NK-92 (cell line): ENCODE measurements around the gene FAM120B.

Experiments used
- DNase-seq: peaks from one replicate; lab custom pipeline; 2025; ENCODE audit not compliant: unreplicated experiment; lab: John Stamatoyannopoulos, UW

The FAM120B gene

GRCh38 chr6:170416959-170417606 is 110.5 kb downstream of the FAM120B start:
- DNase-seq: no peak

DNA sequence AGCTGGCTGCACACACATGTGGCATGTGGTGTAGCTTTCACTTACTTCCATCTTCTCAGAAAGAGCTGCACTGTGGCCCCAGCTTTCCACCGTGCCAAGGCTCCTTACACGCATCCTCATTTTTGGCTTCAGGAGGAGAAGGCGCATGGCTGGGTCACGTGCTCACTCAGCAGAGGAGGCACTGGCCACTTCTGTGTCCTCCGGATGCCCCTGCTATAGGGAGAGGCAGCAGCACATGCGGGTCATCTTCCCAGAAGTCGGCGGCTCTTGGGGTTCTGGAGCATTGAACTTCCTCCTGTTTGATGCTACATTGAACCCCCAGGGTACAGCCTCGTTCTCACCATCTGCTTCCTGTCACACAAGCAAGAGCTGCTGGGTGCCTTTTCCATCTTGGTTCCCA is 111.3 kb downstream of the FAM120B start:
- no peak for DNase-seq

DNA sequence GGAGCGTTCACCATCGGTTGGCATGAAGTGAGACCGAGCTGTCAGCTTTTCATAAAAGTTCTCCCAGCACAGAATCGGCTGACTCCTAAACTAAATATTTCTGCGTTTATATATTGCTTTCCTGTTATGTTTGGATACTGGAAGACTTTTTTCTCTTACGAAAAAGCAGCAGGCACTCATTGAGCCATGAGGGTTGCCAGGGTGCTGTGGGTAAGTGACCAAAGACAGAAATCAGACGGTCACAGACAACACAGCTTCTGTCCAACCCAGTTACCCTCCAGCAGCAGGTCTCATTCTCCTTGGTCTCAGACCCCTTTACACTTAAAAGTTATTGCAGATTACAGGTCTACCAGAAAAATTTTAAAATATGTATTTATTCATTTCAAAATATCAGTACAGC is 113.7 kb downstream of the FAM120B start:
- no peak for DNase-seq

GRCh38 chr6:170420791-170421776 is 114.5 kb downstream of the FAM120B start:
- DNase-seq: no peak

GRCh38 chr6:170421921-170422320 is 115.4 kb downstream of the FAM120B start:
- DNase-seq: no peak

DNA sequence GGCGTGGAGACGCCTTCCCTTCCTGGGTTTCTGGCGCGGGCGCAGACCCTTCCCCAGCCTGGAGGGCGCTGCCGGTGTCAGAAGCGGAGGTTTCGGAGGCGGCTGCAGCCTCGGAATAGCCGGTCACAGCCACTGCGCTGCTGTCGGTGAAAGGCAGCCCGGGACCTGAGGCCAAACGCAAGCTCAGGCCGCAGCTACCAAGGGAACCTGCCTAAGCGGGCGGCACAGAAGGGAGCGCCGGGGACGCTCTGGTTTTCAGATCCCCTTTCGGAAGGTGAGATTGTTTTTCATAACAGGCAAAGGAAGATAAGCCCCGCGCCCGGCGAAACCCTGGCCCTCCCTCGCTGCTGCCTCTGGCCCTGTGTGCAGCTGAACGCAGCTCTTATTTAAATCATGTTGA is 116.5 kb downstream of the FAM120B start:
- no peak for DNase-seq

- DNase-seq: no peak
These were observed 117.5 kb downstream of the FAM120B start for GRCh38 chr6:170423814-170424603.

DNA sequence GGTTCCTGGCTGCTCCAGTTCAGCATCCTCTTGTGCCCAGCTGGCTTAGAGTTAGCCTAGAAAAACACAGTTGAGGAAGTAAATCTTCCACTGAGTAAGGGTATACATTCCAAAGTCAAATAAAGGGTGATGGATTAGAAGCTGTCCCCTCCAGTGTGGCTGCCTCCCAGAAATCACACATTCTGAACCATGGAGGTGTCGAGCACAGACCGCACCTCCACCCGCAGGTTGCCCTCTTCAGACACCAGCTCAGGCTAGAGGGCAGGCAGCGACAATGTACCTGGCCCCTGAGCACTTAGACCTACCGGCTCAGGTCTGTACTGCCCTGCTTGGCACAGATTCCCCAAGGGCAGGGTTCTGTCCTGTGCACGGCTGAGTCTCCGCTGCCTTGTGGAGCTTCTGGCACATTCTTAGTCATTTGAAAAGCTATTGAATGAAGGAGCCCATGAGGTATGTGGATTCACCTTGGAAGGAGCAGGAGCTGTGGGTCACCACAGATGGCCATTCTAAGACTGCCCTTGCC is 118.1 kb downstream of the FAM120B start:
- DNase-seq: no peak

GRCh38 chr6:170429450-170429849 is 122.9 kb downstream of the FAM120B start:
- DNase-seq: no peak

DNA sequence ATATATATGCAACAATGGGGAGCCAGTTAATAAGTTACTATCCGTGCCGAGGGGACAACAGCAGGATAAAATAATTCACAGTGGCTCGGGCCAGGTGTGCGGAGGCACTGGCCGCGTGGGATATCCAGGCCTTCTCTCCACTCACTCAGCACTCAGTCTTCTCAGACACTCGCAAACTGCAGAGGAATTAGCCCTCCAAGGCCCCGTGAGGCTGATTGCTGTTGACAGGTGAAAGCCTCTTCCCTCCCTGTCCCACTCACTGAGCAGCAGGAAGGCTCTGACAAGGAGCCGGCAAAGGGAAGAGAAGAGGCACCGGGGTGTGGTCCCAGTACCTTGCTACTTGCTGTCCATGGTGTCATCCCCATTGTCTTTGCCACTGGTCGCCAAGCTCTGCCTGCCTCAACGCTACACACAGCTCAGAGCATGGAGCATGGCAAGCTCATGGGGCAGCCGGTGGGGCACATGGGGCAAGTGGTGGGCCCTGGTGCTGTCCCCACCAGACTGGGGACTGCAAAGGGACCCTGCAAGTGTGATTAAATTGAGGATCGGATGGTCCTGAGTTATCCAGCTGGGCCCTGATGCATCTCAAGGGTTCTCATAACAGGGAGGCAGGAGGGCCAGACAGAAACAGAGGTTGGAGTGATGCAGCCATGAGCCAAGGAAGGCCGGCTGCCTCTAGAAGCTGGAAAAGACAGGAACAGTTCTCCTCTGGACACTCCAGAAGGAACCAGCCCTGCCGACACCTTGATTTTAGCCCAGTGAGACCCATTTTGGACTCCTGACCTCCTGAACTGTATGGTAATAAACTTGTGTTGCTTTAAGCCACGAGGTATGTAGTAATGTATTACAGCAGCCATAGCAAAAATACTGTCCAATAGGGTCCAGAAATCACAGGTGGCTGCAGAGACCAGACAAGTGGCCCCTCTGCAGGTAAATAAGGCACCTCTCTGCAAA is 126.9 kb downstream of the FAM120B start:
- DNase-seq: no peak

GRCh38 chr6:170434117-170434820 is 127.7 kb downstream of the FAM120B start:
- DNase-seq: no peak

- DNase-seq: no peak
These were observed 128.2 kb downstream of the FAM120B start for GRCh38 chr6:170434821-170435155.

- DNase-seq: no peak
These were observed 129.2 kb downstream of the FAM120B start for GRCh38 chr6:170435766-170436165.

GRCh38 chr6:170436209-170436809 is 129.8 kb downstream of the FAM120B start:
- no peak for DNase-seq

GRCh38 chr6:170437719-170438401 is 131.3 kb downstream of the FAM120B start:
- DNase-seq: no peak

GRCh38 chr6:170438402-170438753 is 131.8 kb downstream of the FAM120B start:
- no peak for DNase-seq

DNA sequence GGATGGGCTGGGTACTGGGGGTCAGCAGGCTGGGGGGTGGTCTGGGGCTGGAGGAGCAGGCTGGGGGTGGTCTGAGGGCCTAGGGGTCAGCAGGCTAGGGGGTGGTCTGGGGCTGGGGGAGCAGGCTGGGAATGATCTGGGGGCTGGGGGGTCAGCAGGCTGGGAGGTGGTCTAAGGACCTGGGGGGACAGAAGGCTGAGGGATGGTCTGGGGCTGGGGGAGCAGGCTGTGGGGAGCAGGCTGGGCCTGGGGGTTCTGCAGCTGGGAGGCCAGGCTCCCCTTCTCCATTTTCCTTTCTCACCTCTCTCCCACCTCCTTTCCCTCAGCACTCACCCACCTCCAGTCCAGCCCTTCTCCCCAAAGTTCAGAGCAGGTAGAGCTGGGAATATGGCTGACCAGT is 132.3 kb downstream of the FAM120B start:
- DNase-seq: no peak
